Stimulated activated naive CD8-positive, alpha-beta T cell treated with anti-CD3 and anti-CD28 coated beads, Interleukin-15, amount 100 ng/mL, for 72 hours (primary cell): ENCODE results near the gene KRTAP4-12.
"Not testable (repeated sequence)": the region's sequence is repeated elsewhere in the genome, so short reads cannot be mapped to it uniquely, and the experiment has no call there.

Experiments
- ATAC-seq: fragments of 150-1000 bp; cut with Tn5 transposase; 2 replicates; pipeline ENCODE4 v1.10.0; 2021; ENCODE audit warnings: mild to moderate bottlenecking, moderate library complexity
- DNase-seq, 2 donors: peaks; one replicate each; pipeline ENCODE4 v3.0.0; 2021 to 2022
- H3K27ac Mint-ChIP-seq, 2 donors: one replicate each; pipeline ENCODE4 v1.8.0; 2022; ENCODE audit warnings: mild to moderate bottlenecking in 2 of 2, mixed read lengths in 2 of 2, moderate library complexity in 2 of 2
- H3K27me3 Mint-ChIP-seq: one replicate; pipeline ENCODE4 v1.8.0; 2022; ENCODE audit warnings: mixed read lengths
- H3K4me1 Mint-ChIP-seq: one replicate; pipeline ENCODE4 v1.8.0; 2022; ENCODE audit warnings: mild to moderate bottlenecking, mixed read lengths
- H3K4me3 Mint-ChIP-seq, 2 donors: one replicate each; pipeline ENCODE4 v1.8.0; 2022; ENCODE audit warnings: mild to moderate bottlenecking in 2 of 2, mixed read lengths in 2 of 2, moderate library complexity in 1 of 2
- H3K9me3 Mint-ChIP-seq, 2 donors: one replicate each; pipeline ENCODE4 v1.8.0; 2022; ENCODE audit warnings: mixed read lengths in 2 of 2

Gene KRTAP4-12

DNA sequence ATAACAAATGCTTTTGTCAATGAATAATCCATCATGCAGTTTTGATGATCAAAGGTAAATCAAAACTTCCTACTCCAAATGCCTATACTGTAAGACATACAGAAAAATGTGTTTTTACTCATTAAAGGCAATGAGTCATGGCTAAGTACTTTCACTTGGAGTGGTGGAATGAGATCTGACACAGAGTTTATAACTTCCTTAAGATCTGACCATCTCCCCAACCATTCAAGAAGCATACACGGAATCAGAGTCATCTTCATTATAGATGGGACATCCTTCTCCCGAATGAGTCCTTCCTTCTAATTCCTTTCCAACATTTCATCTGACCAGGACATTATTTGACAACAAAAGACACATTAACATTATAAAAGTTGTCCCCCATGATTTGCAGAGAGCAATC is 40.6 kb downstream of the KRTAP4-12 start:
- H3K4me1 Mint-ChIP-seq, ATAC-seq, DNase-seq, H3K27me3 Mint-ChIP-seq, H3K27ac Mint-ChIP-seq, H3K4me3 Mint-ChIP-seq, H3K9me3 Mint-ChIP-seq: not testable (repeated sequence)

DNA sequence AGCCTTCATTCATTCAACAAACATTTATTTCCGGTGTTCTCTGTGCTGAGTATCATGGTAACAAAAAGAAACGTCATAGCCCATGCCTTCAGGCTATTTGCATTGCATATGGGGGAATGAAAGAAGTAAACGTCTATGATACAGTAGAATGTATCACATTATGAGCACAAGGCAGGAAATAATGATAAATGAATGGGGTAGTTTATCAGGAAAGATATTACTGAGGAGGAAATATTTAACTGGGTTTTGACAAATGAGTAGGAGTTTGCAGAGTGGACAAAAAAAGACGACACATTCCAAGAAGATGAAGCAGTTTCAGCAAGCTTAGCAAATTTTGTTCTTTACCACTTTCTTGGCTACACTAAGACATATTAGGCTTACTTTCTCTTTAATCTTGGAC is 41.4 kb downstream of the KRTAP4-12 start:
- Mint-ChIP-seq H3K4me1 (no peaks in the 10 kb centered on the region), H3K4me3 (no peak overlapping the region), H3K9me3 (no peaks in the 10 kb centered on the region), H3K27me3 (no peaks in the 10 kb centered on the region), H3K27ac (no peak overlapping the region)
- ATAC-seq (no peak), DNase-seq (no peak)

GRCh38 chr17:41076788-41077187 is 47.2 kb downstream of the KRTAP4-12 start:
- Mint-ChIP-seq H3K4me3 (no peak overlapping the region), H3K9me3 (peaks cover 0 to 6% of the 10 kb centered on the region in 2 donors), H3K27ac (no peak overlapping the region), H3K4me1 (no peaks in the 10 kb centered on the region), H3K27me3 (peaks cover 10% of the 10 kb centered on the region)
- DNase-seq: no peak
- no peak for ATAC-seq

GRCh38 chr17:41073676-41074075 is 50.3 kb downstream of the KRTAP4-12 start:
- DNase-seq: no peak
- Mint-ChIP-seq H3K9me3 (peaks cover 0 to 6% of the 10 kb centered on the region in 2 donors), H3K4me1 (no peaks in the 10 kb centered on the region), H3K27me3 (peaks cover 10% of the 10 kb centered on the region), H3K4me3 (no peak overlapping the region), H3K27ac (no peak overlapping the region)
- no peak for ATAC-seq
